CD4-positive, alpha-beta T cell (primary cell): Measurements from ENCODE around the gene SFXN5. TPM values are rescaled to one million over a fixed set of nuclear protein-coding genes. Genes with fewer than 3 reads are reported as not detected.

Experiments used
- ATAC-seq: fragments of 200-7000 bp; cut with Tn5 transposase; one replicate; pipeline ENCODE4 v1.10.0; 2022; ENCODE audit warnings: mild to moderate bottlenecking; ENCODE audit not compliant: poor library complexity
- CTCF ChIA-PET: fragments of 350-600 bp; sonication (Branson Sonifier 250); formaldehyde crosslinking; loops from one replicate; lab custom pipeline; 2021; ENCODE audit warnings: antibody characterized with exemption, inconsistent platforms; lab: Charles Lee
- POLR2A ChIA-PET: fragments of 350-600 bp; sonication (Branson Sonifier 250); formaldehyde crosslinking; loops from one replicate; lab custom pipeline; 2021; ENCODE audit warnings: antibody characterized with exemption, inconsistent platforms; lab: Charles Lee
- DNase-seq, 14 experiments: peaks; one replicate each; pipeline ENCODE4 v3.0.0-alpha.2; 2013 to 2020; ENCODE audit warnings: mixed read lengths in 2 of 14
- H3K27ac ChIP-seq, 2 donors: one replicate each; pipeline versions ENCODE4 v1.5.1 to v1.7.0; 2013; ENCODE audit warnings: low read length in 2 of 2, low read depth in 1 of 2, mild to moderate bottlenecking in 1 of 2
- H3K27me3 ChIP-seq, 2 experiments: 1 replicate in 1 of 2; 2 replicates in 1 of 2; pipeline versions ENCODE4 v1.6.1 to v1.7.0; 2013; ENCODE audit warnings: low read length in 2 of 2, control low read depth in 1 of 2, mild to moderate bottlenecking in 1 of 2, moderate library complexity in 1 of 2; ENCODE audit not compliant: insufficient read depth in 2 of 2, control insufficient read depth in 1 of 2
- H3K36me3 ChIP-seq: one replicate; pipeline ENCODE4 v1.6.1; 2013; ENCODE audit warnings: low read length, control low read depth; ENCODE audit not compliant: insufficient read depth
- H3K4me1 ChIP-seq: one replicate; pipeline ENCODE4 v1.6.1; 2013; ENCODE audit warnings: low read length, control low read depth; ENCODE audit not compliant: insufficient read depth
- H3K4me3 ChIP-seq: one replicate; pipeline ENCODE4 v1.5.1; 2013; ENCODE audit warnings: mild to moderate bottlenecking, low read length, moderate library complexity
- H3K9me3 ChIP-seq, 2 experiments: 1 replicate in 1 of 2; 2 replicates in 1 of 2; pipeline versions ENCODE4 v1.6.1 to v1.7.0; 2013; ENCODE audit warnings: low read length in 2 of 2, mild to moderate bottlenecking in 2 of 2, control low read depth in 1 of 2, moderate library complexity in 1 of 2; ENCODE audit not compliant: control insufficient read depth in 1 of 2, insufficient read depth in 1 of 2
- H3K27ac Mint-ChIP-seq: one replicate; pipeline ENCODE4 v1.8.0; 2020; ENCODE audit warnings: mixed read lengths
- H3K27me3 Mint-ChIP-seq: one replicate; pipeline ENCODE4 v1.8.0; 2021; ENCODE audit warnings: mixed read lengths
- H3K36me3 Mint-ChIP-seq: one replicate; pipeline ENCODE4 v1.8.0; 2021; ENCODE audit warnings: low read depth, mixed read lengths
- H3K4me1 Mint-ChIP-seq: one replicate; pipeline ENCODE4 v1.8.0; 2021; ENCODE audit warnings: low read depth, mixed read lengths
- H3K4me3 Mint-ChIP-seq: one replicate; pipeline ENCODE4 v1.8.0; 2020; ENCODE audit warnings: mild to moderate bottlenecking, mixed read lengths
- H3K9me3 Mint-ChIP-seq: one replicate; pipeline ENCODE4 v1.8.0; 2020; ENCODE audit warnings: mixed read lengths
- CTCF ChIP-seq: fragments of 200-600 bp; IDR thresholded peaks from one replicate; pipeline ENCODE4 v1.8.0; 2022; ENCODE audit warnings: antibody characterized with exemption, mild to moderate bottlenecking
- intact Hi-C, 2 experiments: fragments of 100-400 bp; cut with DNase I in 1 of 2; cut with micrococcal nuclease in 1 of 2; formaldehyde crosslinking; loops; one replicate each; pipeline versions ENCODE4 v1.15.1 to v1.9.0; 2023 to 2025; cut with DNase I, micrococcal nuclease
- total RNA-seq, 174 experiments: library from RNA in 2 of 174; stranded (reverse) in 2 of 174; gene quantifications; one replicate each; pipeline ENCODE4 v1.2.3 and lab custom pipeline; 2021 to 2026

Gene SFXN5
- total RNA-seq, 2 experiments from 2014 or later: 5.1 to 5.4 TPM

- POLR2A ChIA-PET: no interaction called here
Observed at GRCh38 chr2:72964146-72964525, 107.4 kb downstream of the SFXN5 start.

GRCh38 chr2:72963423-72964145 lies 107.9 kb downstream of the SFXN5 start:
- Histone ChIP-seq H3K4me3 (no peak overlapping the region), H3K27ac (no peak overlapping the region), H3K4me1 (no peaks in the 10 kb centered on the region), H3K9me3 (no peaks in the 10 kb centered on the region), H3K27me3 (no peaks in the 10 kb centered on the region), H3K36me3 (no peaks in the 10 kb centered on the region)
- no peak for DNase-seq
- intact Hi-C loops: no loop called here
- ATAC-seq: no peak
- H3K4me1 Mint-ChIP-seq: no peaks in the 10 kb centered on the region
- POLR2A ChIA-PET: interaction anchor here (0.9 kb wide), 1 partner anchor 47 kb away, joined by 3 read pairs; the partner anchor contains the start of gene EMX1
- no peaks in the 10 kb centered on the region for H3K36me3 Mint-ChIP-seq
- H3K27me3 Mint-ChIP-seq: no peaks in the 10 kb centered on the region
- H3K9me3 Mint-ChIP-seq: no peaks in the 10 kb centered on the region
- no peak overlapping the region for H3K27ac Mint-ChIP-seq
- no peak for TF ChIP-seq CTCF
- no peak overlapping the region for H3K4me3 Mint-ChIP-seq
- CTCF ChIA-PET: interaction anchor here (1.7 kb wide), 1 partner anchor 10 kb away, joined by 3 read pairs; no protein-coding TSS in a partner anchor

More at GRCh38 chr2:72964146-72964525, 107.4 kb downstream of the SFXN5 start:
- Histone ChIP-seq H3K4me1 (no peaks in the 10 kb centered on the region), H3K9me3 (no peaks in the 10 kb centered on the region), H3K36me3 (no peaks in the 10 kb centered on the region), H3K27me3 (no peaks in the 10 kb centered on the region), H3K4me3 (no peak overlapping the region), H3K27ac (no peak overlapping the region)
- H3K27me3 Mint-ChIP-seq: no peaks in the 10 kb centered on the region
- DNase-seq (no peak), ATAC-seq (no peak)
- H3K4me3 Mint-ChIP-seq: no peak overlapping the region
- H3K36me3 Mint-ChIP-seq: no peaks in the 10 kb centered on the region
- no peaks in the 10 kb centered on the region for H3K4me1 Mint-ChIP-seq
- intact Hi-C loops: no loop called here
- no peaks in the 10 kb centered on the region for H3K9me3 Mint-ChIP-seq
- TF ChIP-seq CTCF: no peak
- CTCF ChIA-PET: interaction anchor here (1.7 kb wide), 1 partner anchor 10 kb away, joined by 3 read pairs; no protein-coding TSS in a partner anchor
- H3K27ac Mint-ChIP-seq: no peak overlapping the region

GRCh38 chr2:72962911-72963310 lies 108.6 kb downstream of the SFXN5 start:
- H3K4me3 Mint-ChIP-seq: no peak overlapping the region
- POLR2A ChIA-PET: interaction anchor here (0.9 kb wide), 1 partner anchor 46 kb away, joined by 3 read pairs; the partner anchor contains the start of gene EMX1
- Histone ChIP-seq H3K4me3 (no peak overlapping the region), H3K27ac (no peak overlapping the region), H3K4me1 (peaks cover 2% of the 10 kb centered on the region), H3K27me3 (no peaks in the 10 kb centered on the region), H3K36me3 (no peaks in the 10 kb centered on the region), H3K9me3 (no peaks in the 10 kb centered on the region)
- H3K4me1 Mint-ChIP-seq: no peaks in the 10 kb centered on the region
- no peaks in the 10 kb centered on the region for H3K36me3 Mint-ChIP-seq
- intact Hi-C loops: no loop called here
- DNase-seq (no peak), ATAC-seq (no peak)
- H3K9me3 Mint-ChIP-seq: no peaks in the 10 kb centered on the region
- TF ChIP-seq CTCF: no peak
- H3K27me3 Mint-ChIP-seq: no peaks in the 10 kb centered on the region
- no peak overlapping the region for H3K27ac Mint-ChIP-seq
- CTCF ChIA-PET: no interaction called here
